GM12865 (cell line): Measurements from ENCODE around the gene CARTPT.

Experiments
- DNase-seq: peaks from one replicate; pipeline ENCODE4 v3.0.0; 2010; ENCODE audit warnings: low read depth
- H3K4me3 ChIP-seq: 2 replicates; pipeline ENCODE4 v1.5.1; 2011; ENCODE audit warnings: mild to moderate bottlenecking, low read depth, low read length, control low read depth
- CTCF ChIP-seq: IDR thresholded peaks from 2 replicates; pipeline ENCODE4 v1.5.1; 2011; ENCODE audit warnings: low read length, control low read depth, low read depth, inconsistent platforms; ENCODE audit not compliant: insufficient read depth; ENCODE audit errors: missing control alignments

The CARTPT gene

GRCh38 chr5:71732011-71732410, 12.9 kb downstream of the CARTPT start:
- no peak overlapping the region for H3K4me3 ChIP-seq
- no peak for TF ChIP-seq CTCF

GRCh38 chr5:71734141-71734540, 15.1 kb downstream of the CARTPT start:
- no peak overlapping the region for H3K4me3 ChIP-seq
- TF ChIP-seq CTCF: no peak
- no peak for DNase-seq

More at GRCh38 chr5:71732011-71732410, 12.9 kb downstream of the CARTPT start:
- no peak for DNase-seq

- DNase-seq: no peak
- H3K4me3 ChIP-seq: no peak overlapping the region
- no peak for TF ChIP-seq CTCF
Observed at GRCh38 chr5:71737931-71738539, 19.0 kb downstream of the CARTPT start.

- H3K4me3 ChIP-seq: no peak overlapping the region
- peak; percentile 44 for DNase-seq
- no peak for TF ChIP-seq CTCF
Observed at GRCh38 chr5:71738662-71739361, 19.7 kb downstream of the CARTPT start.

GRCh38 chr5:71740015-71740753, 21.1 kb downstream of the CARTPT start:
- TF ChIP-seq CTCF: no peak
- H3K4me3 ChIP-seq: no peak overlapping the region
- peak; percentile 81 for DNase-seq

- DNase-seq: no peak
- no peak for TF ChIP-seq CTCF
- H3K4me3 ChIP-seq: no peak overlapping the region
Observed at GRCh38 chr5:71743155-71743554, 24.1 kb downstream of the CARTPT start.
